HG03565 (cell line): Measurements from ENCODE around the gene OR5AP2.
"Not testable (repeated sequence)": the region's sequence is repeated elsewhere in the genome, so short reads cannot be mapped to it uniquely, and the experiment has no call there.

Experiments used
- ATAC-seq: cut with Tn5 transposase; IDR thresholded peaks from one replicate; pipeline ENCODE4 v1.9.1; 2021; ENCODE audit warnings: mild to moderate bottlenecking, moderate library complexity; ENCODE audit not compliant: unreplicated experiment

Gene OR5AP2

GRCh38 chr11:56642339-56642738 is at the start of gene OR5AP2:
Gene OR5AP2, minus strand, starts transcription at chr11:56642439. Its CDS starts 0 bp downstream, at chr11:56642439.
- ATAC-seq: no peak

- not testable (repeated sequence) for ATAC-seq
These were observed 48.9 kb upstream of the OR5AP2 start for GRCh38 chr11:56691179-56691578.

GRCh38 chr11:56688554-56689100 is 46.4 kb upstream of the OR5AP2 start:
- no peak for ATAC-seq

- no peak for ATAC-seq
These were observed 28.7 kb upstream of the OR5AP2 start for GRCh38 chr11:56670984-56671383.

GRCh38 chr11:56663386-56663785 is 21.1 kb upstream of the OR5AP2 start, which contains the start of gene OR5AR1:
Gene OR5AR1, plus strand, starts transcription at chr11:56663686. Its CDS starts 0 bp downstream, at chr11:56663686.
- no peak for ATAC-seq

- ATAC-seq: no peak
These were observed 17.5 kb upstream of the OR5AP2 start for GRCh38 chr11:56659755-56660154.

- no peak for ATAC-seq
These were observed 4.7 kb downstream of the OR5AP2 start for GRCh38 chr11:56637500-56637899.

- no peak for ATAC-seq
These were observed 5.4 kb downstream of the OR5AP2 start for GRCh38 chr11:56636861-56637260.

- ATAC-seq: no peak
These were observed 9.9 kb downstream of the OR5AP2 start for GRCh38 chr11:56632329-56632728.

GRCh38 chr11:56625946-56626345 is 16.3 kb downstream of the OR5AP2 start:
- ATAC-seq: no peak

GRCh38 chr11:56624661-56625110 is 17.6 kb downstream of the OR5AP2 start:
- ATAC-seq: peak; percentile 85

GRCh38 chr11:56611174-56611573 is 31.1 kb downstream of the OR5AP2 start:
- ATAC-seq: no peak

GRCh38 chr11:56592088-56592717 is 50.0 kb downstream of the OR5AP2 start:
- not testable (repeated sequence) for ATAC-seq
